ENCODE measurements around the gene MS4A7.

DNA sequence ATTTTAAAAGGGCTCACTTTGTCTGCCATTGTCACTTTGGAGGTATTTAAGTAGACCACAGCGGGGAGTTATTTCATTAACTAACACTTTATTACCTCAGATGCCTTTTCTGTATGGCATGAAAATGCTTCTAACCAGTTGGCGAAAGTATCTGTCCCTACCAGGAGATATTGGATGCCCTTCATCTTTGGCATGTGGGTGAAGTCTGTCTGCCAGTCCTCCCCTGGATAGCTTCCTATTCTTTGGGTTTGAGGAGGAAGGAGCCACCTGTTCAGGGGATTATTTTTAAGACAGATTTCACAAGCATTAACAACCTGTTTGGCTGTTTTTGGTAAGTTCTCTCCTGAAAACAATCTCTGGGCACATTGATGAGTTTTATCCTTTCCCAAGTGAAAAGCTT, 34.2 kb upstream of the MS4A7 start:
- TF ChIP-seq, protein P1, sequence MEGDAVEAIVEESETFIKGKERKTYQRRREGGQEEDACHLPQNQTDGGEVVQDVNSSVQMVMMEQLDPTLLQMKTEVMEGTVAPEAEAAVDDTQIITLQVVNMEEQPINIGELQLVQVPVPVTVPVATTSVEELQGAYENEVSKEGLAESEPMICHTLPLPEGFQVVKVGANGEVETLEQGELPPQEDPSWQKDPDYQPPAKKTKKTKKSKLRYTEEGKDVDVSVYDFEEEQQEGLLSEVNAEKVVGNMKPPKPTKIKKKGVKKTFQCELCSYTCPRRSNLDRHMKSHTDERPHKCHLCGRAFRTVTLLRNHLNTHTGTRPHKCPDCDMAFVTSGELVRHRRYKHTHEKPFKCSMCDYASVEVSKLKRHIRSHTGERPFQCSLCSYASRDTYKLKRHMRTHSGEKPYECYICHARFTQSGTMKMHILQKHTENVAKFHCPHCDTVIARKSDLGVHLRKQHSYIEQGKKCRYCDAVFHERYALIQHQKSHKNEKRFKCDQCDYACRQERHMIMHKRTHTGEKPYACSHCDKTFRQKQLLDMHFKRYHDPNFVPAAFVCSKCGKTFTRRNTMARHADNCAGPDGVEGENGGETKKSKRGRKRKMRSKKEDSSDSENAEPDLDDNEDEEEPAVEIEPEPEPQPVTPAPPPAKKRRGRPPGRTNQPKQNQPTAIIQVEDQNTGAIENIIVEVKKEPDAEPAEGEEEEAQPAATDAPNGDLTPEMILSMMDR (IDR thresholded peaks at IDR 0.05): no peak
- TF ChIP-seq POLR2A (IDR thresholded peaks at IDR 0.05) (no peak), EP300 (IDR thresholded peaks at IDR 0.05; ENCODE audit: low read depth) (no peak), POLR2AphosphoS5 (IDR thresholded peaks at IDR 0.05) (no peak)
